SIG-M5 (cell line): Measurements from ENCODE around the gene RET.

Experiments
- DNase-seq: peaks from one replicate; lab custom pipeline; 2025; lab: John Stamatoyannopoulos, UW

The RET gene

GRCh38 chr10:43062402-43063160 lies 14.3 kb upstream of the RET start:
- no peak for DNase-seq

- no peak for DNase-seq
These were observed 12.4 kb upstream of the RET start for GRCh38 chr10:43064331-43065075.

DNA sequence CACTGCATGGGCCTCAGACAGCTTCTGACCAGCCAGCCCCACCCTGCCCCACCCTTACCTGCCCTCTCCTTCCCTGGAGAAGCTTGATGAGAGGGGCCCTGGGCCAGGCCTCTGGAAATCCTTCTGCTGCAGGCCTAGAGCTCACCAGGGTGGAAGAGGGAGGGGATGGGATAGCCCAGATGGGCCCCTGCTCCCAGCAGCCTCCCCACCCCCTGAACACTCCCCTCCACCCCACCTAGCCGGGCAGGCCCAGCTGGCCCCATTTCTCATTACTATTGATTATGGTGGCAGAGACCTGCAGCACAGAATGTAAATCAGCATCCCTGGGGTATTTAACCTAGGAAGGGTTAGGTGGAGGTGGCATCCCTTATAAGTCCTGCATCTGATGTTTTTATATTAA lies 11.6 kb upstream of the RET start:
- no peak for DNase-seq

DNA sequence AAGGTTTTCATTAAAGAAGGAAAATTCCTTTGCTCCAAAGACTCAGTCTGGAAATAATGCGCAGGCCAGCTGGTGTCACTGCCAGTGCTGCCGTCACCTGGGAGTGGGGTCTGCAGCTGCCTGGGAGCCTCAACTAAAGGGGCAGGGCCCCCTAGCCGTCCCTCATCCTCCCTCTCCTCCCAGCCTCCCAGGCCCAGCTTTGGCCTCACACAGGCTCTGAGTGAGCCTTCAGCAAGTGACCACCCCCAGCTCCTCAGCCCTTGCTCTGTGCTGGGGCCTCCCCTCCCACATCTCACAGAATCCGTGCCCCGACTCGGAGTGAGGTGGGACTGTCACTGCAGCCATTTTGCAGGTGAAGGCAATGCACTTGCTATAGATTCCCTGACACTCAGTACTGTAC lies 11.1 kb upstream of the RET start:
- no peak for DNase-seq

GRCh38 chr10:43066481-43066880 lies 10.4 kb upstream of the RET start:
- DNase-seq = no peak

GRCh38 chr10:43067391-43068135 lies 9.3 kb upstream of the RET start:
- DNase-seq = no peak

GRCh38 chr10:43068136-43068395 lies 8.8 kb upstream of the RET start:
- no peak for DNase-seq

DNA sequence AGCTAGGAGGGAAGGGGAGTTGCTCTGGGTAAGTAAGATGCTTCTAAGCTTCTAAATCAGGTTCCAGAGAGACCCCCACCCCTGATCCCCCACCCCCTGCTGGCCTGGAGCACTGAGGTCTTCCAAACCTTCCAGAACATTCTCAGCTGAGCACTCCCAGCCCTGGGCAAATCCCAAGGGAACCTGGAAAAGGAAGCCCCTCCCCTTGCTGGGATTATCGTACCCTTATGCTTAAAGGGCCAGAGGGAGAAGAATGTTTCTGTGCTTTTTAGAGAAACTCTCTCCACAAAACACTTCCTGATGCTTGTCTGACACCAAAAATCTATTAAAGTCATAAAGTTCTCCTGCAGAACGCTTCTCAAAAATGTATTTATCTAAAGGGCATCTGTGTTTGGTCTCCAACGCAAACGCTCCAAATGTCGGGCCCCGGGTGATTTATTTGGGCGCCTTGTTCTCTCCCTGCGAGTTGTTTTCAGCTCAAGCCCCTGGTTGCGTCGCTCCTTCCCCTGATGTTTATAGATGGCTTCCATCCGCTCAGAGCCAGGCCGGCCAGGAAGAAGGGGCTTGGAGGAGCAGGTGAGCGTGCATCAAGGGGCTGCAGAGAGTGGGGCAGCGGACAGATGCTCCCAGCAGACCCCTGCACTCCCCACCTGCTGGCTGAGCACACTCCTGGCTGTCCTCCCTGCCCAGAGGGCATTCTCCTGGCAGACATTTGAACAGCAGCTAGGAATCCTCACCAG lies 8.2 kb upstream of the RET start:
- no peak for DNase-seq

GRCh38 chr10:43069211-43069515 lies 7.7 kb upstream of the RET start:
- DNase-seq = no peak

DNA sequence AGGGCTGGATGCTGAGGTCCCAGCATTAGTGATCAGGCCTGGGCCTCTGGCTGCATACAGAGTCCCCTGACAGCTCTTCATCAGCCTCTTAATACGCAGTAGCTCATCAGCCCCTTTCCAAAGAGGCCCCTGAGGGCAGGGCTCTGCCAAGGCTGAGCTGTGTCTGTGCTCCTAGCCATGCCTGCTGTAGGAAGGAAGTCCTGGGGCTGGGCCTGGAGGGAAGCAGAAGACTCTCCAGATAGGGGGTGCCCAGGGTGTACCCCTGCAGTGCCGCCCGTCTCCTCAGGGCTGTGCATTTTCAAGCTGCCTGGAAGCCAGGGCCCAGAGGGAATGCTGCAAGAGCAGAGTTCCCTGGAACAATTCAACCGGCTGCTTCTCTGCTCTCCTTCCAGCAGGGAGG lies 7.3 kb upstream of the RET start:
- no peak for DNase-seq

- DNase-seq = no peak
These were observed 6.5 kb upstream of the RET start for GRCh38 chr10:43070121-43071085.

- DNase-seq = no peak
These were observed 4.8 kb upstream of the RET start for GRCh38 chr10:43071865-43072650.

- DNase-seq = no peak
These were observed 3.7 kb upstream of the RET start for GRCh38 chr10:43073191-43073590.

DNA sequence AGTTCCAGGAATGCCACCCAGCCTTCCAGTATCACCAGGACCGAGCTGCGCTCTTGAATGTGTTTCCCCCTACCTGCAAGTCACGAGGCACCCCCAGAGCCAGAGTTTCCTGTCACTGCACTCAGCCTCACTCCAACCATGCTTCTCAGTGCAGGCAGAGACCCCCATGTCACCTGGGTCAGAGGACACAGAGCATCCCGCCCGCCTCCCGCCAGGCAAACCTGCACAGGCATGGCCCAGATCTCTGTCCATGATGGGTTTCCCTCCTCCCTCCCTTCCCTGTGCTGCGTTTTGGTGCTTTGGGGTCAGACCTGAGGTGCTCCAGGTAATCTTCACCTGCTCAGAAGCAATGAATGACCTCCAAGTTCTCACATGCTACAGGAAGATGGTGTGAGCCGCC lies 3.1 kb upstream of the RET start:
- DNase-seq = no peak

DNA sequence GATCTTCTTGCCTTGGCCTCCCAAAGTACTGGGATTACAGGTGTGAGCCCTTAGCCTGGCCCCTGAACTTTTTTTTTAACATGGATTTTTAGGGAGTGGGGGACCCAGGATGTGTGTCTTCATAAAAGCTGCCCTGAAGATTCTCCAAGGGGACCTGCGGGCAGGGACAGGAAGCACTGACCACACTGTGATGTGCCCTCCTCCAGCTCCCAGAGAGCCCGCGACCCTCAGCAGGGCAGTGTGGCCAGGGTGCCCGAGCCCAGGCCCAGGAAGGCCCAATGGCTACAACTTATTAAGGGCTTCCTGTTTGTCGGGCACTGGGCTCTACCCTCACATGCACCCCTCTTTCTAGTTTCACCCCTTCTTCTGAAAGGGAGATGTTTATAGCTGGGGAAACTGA lies 2.5 kb upstream of the RET start:
- no peak for DNase-seq

DNA sequence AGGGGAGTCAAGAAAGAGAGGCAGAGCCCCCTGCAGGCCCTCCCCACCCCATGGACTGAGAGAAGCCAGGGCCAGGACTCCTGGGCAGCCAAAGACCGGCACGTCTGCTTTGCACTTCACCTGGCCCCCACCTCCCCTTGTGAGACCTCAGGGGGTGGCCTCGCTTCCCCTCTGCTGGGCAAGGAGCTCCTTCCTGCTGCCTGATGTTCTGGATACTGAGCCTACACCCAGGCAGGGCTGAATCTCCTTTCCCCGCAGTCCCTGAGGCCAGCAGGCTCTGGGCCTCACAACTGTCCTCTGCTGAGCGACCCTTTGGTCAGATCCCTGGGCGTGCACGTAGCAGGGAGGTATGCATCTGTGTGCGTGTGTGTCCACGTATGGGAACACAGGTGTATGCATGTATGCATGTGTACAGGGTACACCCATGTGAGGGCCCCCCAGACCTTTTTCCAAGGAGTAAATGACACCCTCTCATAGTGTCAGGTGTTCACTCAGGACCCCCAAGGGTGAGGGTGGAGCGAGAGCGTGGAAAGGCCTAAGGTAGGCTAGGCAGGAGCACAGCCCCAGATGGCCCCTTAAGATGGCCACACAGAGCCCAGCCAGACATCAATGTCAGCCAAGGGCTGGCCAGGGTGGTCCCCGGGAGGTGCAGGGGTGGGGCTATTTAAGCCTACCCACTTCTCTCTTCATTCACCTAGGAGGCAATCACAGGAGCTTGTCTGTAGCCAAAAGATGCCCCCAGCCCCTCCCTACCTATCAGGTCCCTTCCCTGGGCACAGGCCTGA lies 1.9 kb upstream of the RET start:
- DNase-seq = no peak

GRCh38 chr10:43075612-43076003 lies 1.3 kb upstream of the RET start:
- DNase-seq = no peak

GRCh38 chr10:43076311-43076875 lies 476 bp upstream of the RET start:
- no peak for DNase-seq

DNA sequence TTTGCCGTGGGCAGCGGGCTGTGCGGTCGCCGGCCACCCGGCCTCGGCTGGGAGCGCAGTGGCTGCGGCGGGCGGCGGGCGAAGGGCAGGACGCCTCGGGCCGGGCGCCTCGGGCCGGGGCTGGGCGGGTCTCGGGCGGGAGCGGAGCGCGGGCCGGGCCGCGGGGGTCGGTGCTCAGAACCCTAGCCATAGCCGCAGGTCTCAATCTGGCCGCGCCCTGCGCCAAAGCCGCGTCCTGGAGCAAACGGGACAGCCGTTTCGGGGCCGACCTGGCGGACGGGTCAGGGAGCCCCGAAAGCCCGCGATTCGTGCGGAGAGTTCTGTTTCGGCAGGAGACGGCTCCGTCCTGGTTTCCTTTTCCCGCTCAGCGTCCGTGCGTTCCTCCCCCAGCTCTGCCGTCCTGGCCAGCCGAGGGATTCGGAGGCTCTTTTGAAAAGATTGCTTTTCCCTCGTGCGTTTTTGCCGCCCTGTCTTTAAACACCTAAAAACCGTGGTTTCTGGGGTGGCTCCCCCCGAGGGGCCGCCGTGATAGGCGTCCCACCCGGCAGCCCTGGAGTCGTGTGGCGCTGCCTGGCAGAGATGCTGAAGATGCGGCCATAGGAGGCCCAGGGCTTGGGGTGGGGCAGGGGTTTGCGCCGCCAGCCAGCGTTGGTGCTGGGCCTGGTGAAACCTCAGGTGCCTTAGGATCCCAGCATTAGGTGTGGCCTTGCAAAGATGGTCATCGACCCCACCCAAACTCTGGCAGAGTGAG lies 727 bp downstream of the RET start:
- DNase-seq = no peak
